Urinary bladder (tissue), 4 donors: ENCODE data around the gene ARHGAP27. TPM values are rescaled to one million over a fixed set of nuclear protein-coding genes. Genes with fewer than 3 reads are reported as not detected.
"Not testable (repeated sequence)": the region's sequence is repeated elsewhere in the genome, so short reads cannot be mapped to it uniquely, and the experiment has no call there.

Experiments used
- DNase-seq: peaks from one replicate; pipeline ENCODE4 v3.0.0-alpha.2; 2015; ENCODE audit errors: extremely low spot score
- H3K27ac ChIP-seq: one replicate; pipeline ENCODE4 v1.5.1; 2013; ENCODE audit warnings: low read depth, mild to moderate bottlenecking, moderate library complexity
- H3K36me3 ChIP-seq: one replicate; pipeline ENCODE4 v1.6.1; 2013; ENCODE audit warnings: mild to moderate bottlenecking, moderate library complexity; ENCODE audit not compliant: insufficient read depth
- H3K4me1 ChIP-seq: one replicate; pipeline ENCODE4 v1.6.1; 2013; ENCODE audit warnings: mild to moderate bottlenecking, moderate library complexity; ENCODE audit not compliant: insufficient read depth
- H3K4me3 ChIP-seq: one replicate; pipeline ENCODE4 v1.5.1; 2013; ENCODE audit warnings: low read depth, low read length
- WGBS: extraction: QIAGEN DNeasy Blood & Tissue Kit; methylation state at CpG from one replicate; pipeline ENCODE4 v1.1.7; 2013; 5-methylcytosine and 5-hydroxymethylcytosine counted together
- polyA plus RNA-seq: library from polyadenylated mRNA; stranded (reverse); fragments of 200-250 nt; gene quantifications from one replicate; pipeline ENCODE4 v1.2.3, GENCODE V29; 2013
- total RNA-seq: library from RNA; depleted of rRNA; stranded (reverse); fragments of >200 nt; gene quantifications from one replicate; pipeline ENCODE4 v1.2.3, GENCODE V29; 2014
- donor health status: healthy with polysubstance abuse.
- donor health status: healthy.

The ARHGAP27 gene
- total and polyA plus RNA-seq, 2 donors: 12.9 to 21.8 TPM

- H3K4me1 ChIP-seq, H3K36me3 ChIP-seq, DNase-seq, H3K4me3 ChIP-seq, H3K27ac ChIP-seq: not testable (repeated sequence)
- 88% methylated on average over 10 of the region's 10 CpGs for WGBS
Observed at GRCh38 chr17:45443371-45444260, 10.9 kb upstream of the ARHGAP27 start.

- peaks cover 1% of the 10 kb centered on the region for H3K36me3 ChIP-seq
Observed at GRCh38 chr17:45441526-45442310, 9.0 kb upstream of the ARHGAP27 start.

GRCh38 chr17:45440839-45441515 is 8.3 kb upstream of the ARHGAP27 start:
- not testable (repeated sequence) for H3K27ac ChIP-seq, H3K4me3 ChIP-seq, H3K36me3 ChIP-seq, DNase-seq, H3K4me1 ChIP-seq
- 61% methylated on average over 7 of the region's 7 CpGs for WGBS

More at GRCh38 chr17:45441526-45442310, 9.0 kb upstream of the ARHGAP27 start:
- no peak overlapping the region for H3K27ac ChIP-seq
- H3K4me1 ChIP-seq: no peaks in the 10 kb centered on the region
- no peak for DNase-seq
- 79% methylated on average over 14 of the region's 14 CpGs for WGBS
- no peak overlapping the region for H3K4me3 ChIP-seq

GRCh38 chr17:45440161-45440778 is 7.6 kb upstream of the ARHGAP27 start:
- 49% methylated on average over 10 of the region's 10 CpGs for WGBS
- Histone ChIP-seq H3K4me3 (no peak overlapping the region), H3K4me1 (no peaks in the 10 kb centered on the region), H3K36me3 (peaks cover 4% of the 10 kb centered on the region), H3K27ac (no peak overlapping the region)
- no peak for DNase-seq

- WGBS: 85% methylated on average over 11 of the region's 11 CpGs
- Histone ChIP-seq H3K4me3 (no peak overlapping the region), H3K36me3 (peaks cover 2% of the 10 kb centered on the region), H3K4me1 (no peaks in the 10 kb centered on the region), H3K27ac (peak overlapping the region; percentile 14)
- no peak for DNase-seq
Observed at GRCh38 chr17:45438931-45439610, 6.4 kb upstream of the ARHGAP27 start.

- H3K27ac ChIP-seq: no peak overlapping the region
- no peaks in the 10 kb centered on the region for H3K4me1 ChIP-seq
- DNase-seq: no peak
- WGBS: 80% methylated on average over 30 of the region's 30 CpGs
- H3K4me3 ChIP-seq: no peak overlapping the region
- peaks cover 2% of the 10 kb centered on the region for H3K36me3 ChIP-seq
Observed at GRCh38 chr17:45437465-45438283, 5.0 kb upstream of the ARHGAP27 start.

- H3K4me3 ChIP-seq: no peak overlapping the region
- 91% methylated on average over 23 of the region's 23 CpGs for WGBS
- H3K4me1 ChIP-seq: no peaks in the 10 kb centered on the region
- DNase-seq: no peak
- H3K27ac ChIP-seq: no peak overlapping the region
- peaks cover 2% of the 10 kb centered on the region for H3K36me3 ChIP-seq
Observed at GRCh38 chr17:45436625-45437464, 4.2 kb upstream of the ARHGAP27 start.

GRCh38 chr17:45436161-45436560 is 3.5 kb upstream of the ARHGAP27 start:
- Histone ChIP-seq H3K27ac (no peak overlapping the region), H3K4me1 (no peaks in the 10 kb centered on the region), H3K36me3 (peaks cover 2% of the 10 kb centered on the region), H3K4me3 (no peak overlapping the region)
- WGBS: 94% methylated on average over 10 of the region's 10 CpGs
- no peak for DNase-seq

- Histone ChIP-seq H3K27ac (no peak overlapping the region), H3K36me3 (peaks cover 2% of the 10 kb centered on the region), H3K4me1 (no peaks in the 10 kb centered on the region), H3K4me3 (no peak overlapping the region)
- DNase-seq: no peak
- 86% methylated on average over 5 of the region's 5 CpGs for WGBS
Observed at GRCh38 chr17:45435481-45435880, 2.8 kb upstream of the ARHGAP27 start.

GRCh38 chr17:45433159-45433535 is 477 bp upstream of the ARHGAP27 start:
- no peaks in the 10 kb centered on the region for H3K4me1 ChIP-seq

GRCh38 chr17:45431531-45432404 is 902 bp downstream of the ARHGAP27 start:
- Histone ChIP-seq H3K4me1 (no peaks in the 10 kb centered on the region), H3K27ac (peak overlapping the region; percentile 76), H3K36me3 (peaks cover 2% of the 10 kb centered on the region), H3K4me3 (peak overlapping the region; percentile 47)
- WGBS: under 1% methylated on average over 64 of the region's 64 CpGs
- no peak for DNase-seq

More at GRCh38 chr17:45433159-45433535, 477 bp upstream of the ARHGAP27 start:
- H3K27ac ChIP-seq: peak overlapping the region; percentile 32
- peak overlapping the region; percentile 47 for H3K4me3 ChIP-seq
- no peak for DNase-seq
- peaks cover 2% of the 10 kb centered on the region for H3K36me3 ChIP-seq
- WGBS: 77% methylated on average over 4 of the region's 4 CpGs
